Measurements from ENCODE around the gene IFT25. TPM values are rescaled to one million over a fixed set of nuclear protein-coding genes. Genes with fewer than 3 reads are reported as not detected.

The IFT25 gene
- total and polyA plus RNA-seq, 8 donors: 22.3 to 65.4 (median 51.9) TPM

DNA sequence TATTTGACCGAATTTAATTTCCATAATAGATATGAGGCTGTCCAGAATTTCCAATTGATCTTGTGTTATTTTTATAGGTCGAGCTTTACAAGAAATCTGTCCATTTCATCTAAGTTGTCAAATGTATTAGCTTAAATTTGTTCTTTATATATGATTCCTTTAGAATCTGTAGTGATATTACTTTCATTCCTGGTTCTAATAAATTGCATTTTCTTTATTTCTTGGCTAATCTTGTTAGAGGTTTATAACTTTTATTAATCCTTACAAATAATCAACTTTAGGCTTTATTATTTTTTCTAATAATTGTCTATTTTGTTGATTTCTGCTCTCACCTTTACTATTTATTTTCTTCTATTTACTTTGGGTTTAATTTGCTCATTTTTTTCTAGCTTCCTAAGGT is 14.0 kb downstream of the IFT25 start:
- H3K4me3 ChIP-seq: no peak overlapping the region

DNA sequence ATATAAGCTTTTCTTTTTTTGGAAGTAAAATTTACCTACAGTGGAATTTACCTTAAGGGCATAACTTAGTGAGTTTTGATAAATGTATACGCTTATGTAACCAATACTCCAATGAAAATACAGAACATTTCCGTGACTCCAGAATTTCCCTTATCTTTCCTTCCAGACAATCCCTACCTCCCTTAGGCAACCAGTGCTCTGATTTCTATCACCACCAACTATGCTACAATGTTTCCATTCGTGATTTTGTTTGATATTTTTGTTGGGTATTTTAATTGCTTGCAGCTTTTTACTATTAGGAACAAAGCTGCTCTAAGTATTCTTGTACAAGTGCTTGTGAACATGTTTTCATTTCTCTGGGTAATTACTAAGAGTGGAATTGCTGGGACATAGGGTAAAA is 14.6 kb downstream of the IFT25 start:
- H3K36me3 ChIP-seq: peaks cover 0 to 30% of the 10 kb centered on the region in 2 donors
- TF ChIP-seq, protein P1, sequence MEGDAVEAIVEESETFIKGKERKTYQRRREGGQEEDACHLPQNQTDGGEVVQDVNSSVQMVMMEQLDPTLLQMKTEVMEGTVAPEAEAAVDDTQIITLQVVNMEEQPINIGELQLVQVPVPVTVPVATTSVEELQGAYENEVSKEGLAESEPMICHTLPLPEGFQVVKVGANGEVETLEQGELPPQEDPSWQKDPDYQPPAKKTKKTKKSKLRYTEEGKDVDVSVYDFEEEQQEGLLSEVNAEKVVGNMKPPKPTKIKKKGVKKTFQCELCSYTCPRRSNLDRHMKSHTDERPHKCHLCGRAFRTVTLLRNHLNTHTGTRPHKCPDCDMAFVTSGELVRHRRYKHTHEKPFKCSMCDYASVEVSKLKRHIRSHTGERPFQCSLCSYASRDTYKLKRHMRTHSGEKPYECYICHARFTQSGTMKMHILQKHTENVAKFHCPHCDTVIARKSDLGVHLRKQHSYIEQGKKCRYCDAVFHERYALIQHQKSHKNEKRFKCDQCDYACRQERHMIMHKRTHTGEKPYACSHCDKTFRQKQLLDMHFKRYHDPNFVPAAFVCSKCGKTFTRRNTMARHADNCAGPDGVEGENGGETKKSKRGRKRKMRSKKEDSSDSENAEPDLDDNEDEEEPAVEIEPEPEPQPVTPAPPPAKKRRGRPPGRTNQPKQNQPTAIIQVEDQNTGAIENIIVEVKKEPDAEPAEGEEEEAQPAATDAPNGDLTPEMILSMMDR (IDR thresholded peaks at IDR 0.05): no peak
- H3K4me3 ChIP-seq: no peak overlapping the region
- H3K27me3 ChIP-seq: no peaks in the 10 kb centered on the region
- no peaks in the 10 kb centered on the region for H3K4me1 ChIP-seq
- DNase-seq (no peak), ATAC-seq (no peak)
- H3K9me3 ChIP-seq: peaks cover 0 to 11% of the 10 kb centered on the region in 2 donors
- H3K27ac ChIP-seq: no peak overlapping the region
- intact Hi-C loops (cut with DNase I): no loop called here

More for the DNA sequence above, 14.0 kb downstream of the IFT25 start:
- TF ChIP-seq, protein P1 (IDR thresholded peaks at IDR 0.05): no peak
- H3K27me3 ChIP-seq: no peaks in the 10 kb centered on the region
- H3K36me3 ChIP-seq: peaks cover 0 to 30% of the 10 kb centered on the region in 2 donors
- no peak for DNase-seq
- no peak for ATAC-seq
- intact Hi-C loops (cut with DNase I): no loop called here
- H3K4me1 ChIP-seq: no peaks in the 10 kb centered on the region
- H3K9me3 ChIP-seq: peaks cover 0 to 11% of the 10 kb centered on the region in 2 donors
- H3K27ac ChIP-seq: no peak overlapping the region

GRCh38 chr1:53929246-53929960 is 16.1 kb downstream of the IFT25 start:
- H3K27me3 ChIP-seq: no peaks in the 10 kb centered on the region
- H3K27ac ChIP-seq: no peak overlapping the region
- DNase-seq (no peak), ATAC-seq (no peak)
- no peak overlapping the region for H3K4me3 ChIP-seq
- no peaks in the 10 kb centered on the region for H3K4me1 ChIP-seq
- TF ChIP-seq, protein P1 (IDR thresholded peaks at IDR 0.05): no peak
- intact Hi-C loops (cut with DNase I): no loop called here
- H3K9me3 ChIP-seq: peaks cover 0 to 7% of the 10 kb centered on the region in 2 donors
- peaks cover 0 to 29% of the 10 kb centered on the region in 2 donors for H3K36me3 ChIP-seq

DNA sequence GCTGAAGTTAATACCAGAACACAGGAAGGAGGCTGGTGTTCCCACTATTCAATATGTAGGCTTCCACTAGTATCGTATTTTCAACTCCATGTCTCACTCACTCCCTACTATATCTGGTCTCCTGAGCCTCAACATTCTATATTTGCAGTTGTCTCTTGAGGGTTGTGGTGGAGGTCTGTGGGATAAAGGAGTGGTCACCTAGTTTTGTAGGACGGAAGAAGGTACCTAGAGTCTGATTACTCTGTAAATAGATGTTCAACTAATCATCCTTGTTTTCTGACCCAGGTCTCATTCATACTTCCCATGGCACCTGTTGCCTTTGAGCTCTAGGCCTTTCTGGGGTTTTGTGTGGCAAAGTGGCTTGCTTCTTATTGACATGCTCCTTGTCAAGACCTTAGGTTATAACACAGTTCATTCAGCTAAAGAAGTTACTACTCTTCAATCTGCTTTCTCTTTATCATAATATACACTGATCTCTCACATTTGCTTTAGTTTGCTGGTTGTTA is 18.1 kb downstream of the IFT25 start:
- H3K36me3 ChIP-seq: peaks cover 0 to 45% of the 10 kb centered on the region in 2 donors
- H3K4me1 ChIP-seq: no peaks in the 10 kb centered on the region
- TF ChIP-seq, protein P1 (IDR thresholded peaks at IDR 0.05): no peak
- no peaks in the 10 kb centered on the region for H3K9me3 ChIP-seq
- no peak overlapping the region for H3K4me3 ChIP-seq
- ATAC-seq (no peak), DNase-seq (no peak)
- intact Hi-C loops (cut with DNase I): no loop called here
- H3K27ac ChIP-seq: no peak overlapping the region
- no peaks in the 10 kb centered on the region for H3K27me3 ChIP-seq

DNA sequence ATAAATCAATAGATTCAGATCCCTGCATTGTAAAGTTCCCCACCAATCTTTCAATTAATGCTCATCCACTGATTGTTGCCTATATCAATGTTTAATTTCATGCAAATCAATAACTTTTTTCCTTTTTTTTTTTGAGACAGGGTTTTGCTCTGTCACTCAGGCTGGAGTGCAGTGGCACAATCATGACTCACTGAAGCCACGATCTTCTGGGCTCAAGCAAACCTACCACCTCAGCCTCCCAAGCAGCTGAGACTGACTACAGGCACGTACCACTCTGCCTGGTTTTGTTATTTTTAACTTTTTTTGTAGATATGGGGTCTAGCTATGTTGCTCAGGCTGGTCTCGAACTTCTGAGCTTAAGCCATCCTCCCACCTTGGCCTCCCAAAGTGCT is 25.8 kb downstream of the IFT25 start:
- DNase-seq (no peak), ATAC-seq (no peak)
- Histone ChIP-seq H3K27ac (no peak overlapping the region), H3K4me3 (no peak overlapping the region), H3K4me1 (no peaks in the 10 kb centered on the region), H3K9me3 (no peaks in the 10 kb centered on the region), H3K27me3 (no peaks in the 10 kb centered on the region), H3K36me3 (peaks cover 0 to 52% of the 10 kb centered on the region in 2 donors)
- intact Hi-C loops (cut with DNase I): no loop called here
- TF ChIP-seq, protein P1 (IDR thresholded peaks at IDR 0.05): no peak

Measured in left lung (tissue), 10 donors.